ENCODE data around the gene PROB1. TPM values are rescaled to one million over a fixed set of nuclear protein-coding genes. Genes with fewer than 3 reads are reported as not detected.

PROB1 gene
- total and polyA plus RNA-seq, 2 experiments from 2014 or later = 0.10 to 0.63 TPM

DNA sequence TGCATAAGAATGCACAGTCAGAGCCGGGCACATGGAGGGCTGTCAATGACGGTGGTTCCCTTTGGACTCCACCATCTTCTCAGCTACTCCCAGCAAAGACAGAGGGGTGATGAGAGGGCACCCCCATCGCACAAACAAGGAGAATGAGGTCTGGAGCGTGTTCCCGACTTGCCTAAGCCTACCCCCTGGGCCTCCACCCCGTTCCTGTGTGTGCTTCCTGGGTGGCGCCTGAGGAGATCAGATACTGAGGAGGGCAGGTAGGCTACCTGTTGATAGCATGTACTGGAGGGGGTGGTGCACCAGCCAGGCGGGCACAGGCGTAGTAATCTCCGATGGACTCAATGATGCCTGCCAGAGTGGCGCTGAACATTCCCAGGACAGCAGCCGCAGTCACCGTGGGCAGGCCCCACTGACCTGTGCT lies 16.0 kb downstream of the PROB1 start:
- Histone ChIP-seq H3K27ac (no peak overlapping the region), H3K4me1 (ENCODE audit: insufficient read depth) (peaks cover 19% of the 10 kb centered on the region), H3K27me3 (no peaks in the 10 kb centered on the region), H3K9me3 (ENCODE audit: low read depth) (no peaks in the 10 kb centered on the region), H3K4me2 (no peak overlapping the region), H3K36me3 (replicated peaks; ENCODE audit: insufficient read depth, low read depth) (no peaks in the 10 kb centered on the region), H3K79me2 (no peaks in the 10 kb centered on the region), H3K4me3 (no peak overlapping the region), H4K20me1 (ENCODE audit: insufficient read depth, poor library complexity, severe bottlenecking) (no peaks in the 10 kb centered on the region), H2AFZ (no peak overlapping the region), H3K9me2 (replicated peaks; ENCODE audit: insufficient read depth) (no peaks in the 10 kb centered on the region)
- TF ChIP-seq EZH2phosphoT487 (IDR thresholded peaks at IDR 0.05; ENCODE audit: low read depth, severe bottlenecking, unreplicated experiment) (no peak), EZH2 (IDR thresholded peaks at IDR 0.05; ENCODE audit: borderline replicate concordance) (no peak), CTCF (IDR thresholded peaks at IDR 0.05; ENCODE audit: poor library complexity) (no peak)
- 92% methylated on average over 13 of the region's 13 CpGs for WGBS (ENCODE audit: low lambda C conversion rate, missing lambda C conversion rate)
- DNase-seq (ENCODE audit: low spot score) = no peak

GRCh38 chr5:139378101-139378825 lies 16.6 kb downstream of the PROB1 start:
- Histone ChIP-seq H4K20me1 (ENCODE audit: insufficient read depth, poor library complexity, severe bottlenecking) (no peaks in the 10 kb centered on the region), H3K4me3 (no peak overlapping the region), H3K27me3 (no peaks in the 10 kb centered on the region), H3K36me3 (replicated peaks; ENCODE audit: insufficient read depth, low read depth) (no peaks in the 10 kb centered on the region), H3K4me2 (no peak overlapping the region), H2AFZ (no peak overlapping the region), H3K9me3 (ENCODE audit: low read depth) (no peaks in the 10 kb centered on the region), H3K4me1 (ENCODE audit: insufficient read depth) (peaks cover 12% of the 10 kb centered on the region), H3K9me2 (replicated peaks; ENCODE audit: insufficient read depth) (no peaks in the 10 kb centered on the region), H3K27ac (no peak overlapping the region), H3K79me2 (no peaks in the 10 kb centered on the region)
- WGBS (ENCODE audit: low lambda C conversion rate, missing lambda C conversion rate) = 94% methylated on average over 47 of the region's 47 CpGs
- no peak for DNase-seq (ENCODE audit: low spot score)
- TF ChIP-seq EZH2phosphoT487 (IDR thresholded peaks at IDR 0.05; ENCODE audit: low read depth, severe bottlenecking, unreplicated experiment) (no peak), EZH2 (IDR thresholded peaks at IDR 0.05; ENCODE audit: borderline replicate concordance) (no peak), CTCF (IDR thresholded peaks at IDR 0.05; ENCODE audit: poor library complexity) (no peak)

- Histone ChIP-seq H3K4me2 (no peak overlapping the region), H4K20me1 (ENCODE audit: insufficient read depth, poor library complexity, severe bottlenecking) (no peaks in the 10 kb centered on the region), H3K27ac (no peak overlapping the region), H2AFZ (no peak overlapping the region), H3K36me3 (replicated peaks; ENCODE audit: insufficient read depth, low read depth) (no peaks in the 10 kb centered on the region), H3K27me3 (no peaks in the 10 kb centered on the region), H3K4me1 (ENCODE audit: insufficient read depth) (peaks cover 4% of the 10 kb centered on the region), H3K9me2 (replicated peaks; ENCODE audit: insufficient read depth) (no peaks in the 10 kb centered on the region), H3K4me3 (no peak overlapping the region), H3K79me2 (no peaks in the 10 kb centered on the region), H3K9me3 (ENCODE audit: low read depth) (no peaks in the 10 kb centered on the region)
- DNase-seq (ENCODE audit: low spot score) = no peak
- TF ChIP-seq CTCF (IDR thresholded peaks at IDR 0.05; ENCODE audit: poor library complexity) = no peak
- no peak for TF ChIP-seq EZH2phosphoT487 (IDR thresholded peaks at IDR 0.05; ENCODE audit: low read depth, severe bottlenecking, unreplicated experiment)
- TF ChIP-seq EZH2 (IDR thresholded peaks at IDR 0.05; ENCODE audit: borderline replicate concordance) = no peak
- 88% methylated on average over 3 of the region's 3 CpGs for WGBS (ENCODE audit: low lambda C conversion rate, missing lambda C conversion rate)
Measured at GRCh38 chr5:139377226-139377625, 17.7 kb downstream of the PROB1 start.

Data from hepatocyte (in vitro differentiated cells).